HepG2 (cell line): ENCODE results near the gene CORO1C. TPM values are rescaled to one million over a fixed set of nuclear protein-coding genes. Genes with fewer than 3 reads are reported as not detected.

ENCODE experiments used
- ARID2 ChIP-seq: sonication (generic); formaldehyde crosslinking; IDR thresholded peaks from 2 replicates; pipeline ENCODE4 v1.8.1; 2022; ENCODE audit warnings: mild to moderate bottlenecking, missing genetic modification reagents, borderline replicate concordance
- ATF7-NPFF ChIP-seq: sonication (generic); formaldehyde crosslinking; IDR thresholded peaks from 2 replicates; pipeline ENCODE4 v1.8.1; 2023; ENCODE audit warnings: mild to moderate bottlenecking, low read depth, missing genetic modification reagents, moderate library complexity
- HDAC6 ChIP-seq: fragments of 200-600 bp; sonication (generic); IDR thresholded peaks from 2 replicates; pipeline ENCODE4 v1.7.0; 2017; ENCODE audit warnings: mild to moderate bottlenecking, antibody characterized with exemption, low read length, low read depth
- JARID2 ChIP-seq: sonication (generic); formaldehyde crosslinking; IDR thresholded peaks from 2 replicates; pipeline ENCODE4 v1.8.1; 2023; ENCODE audit warnings: missing genetic modification reagents, inconsistent platforms; ENCODE audit not compliant: insufficient replicate concordance
- KDM1A ChIP-seq: IDR thresholded peaks from 2 replicates; pipeline ENCODE4 v1.6.1; 2016; ENCODE audit warnings: missing compliant biosample characterization
- MEF2D ChIP-seq: sonication (generic); formaldehyde crosslinking; IDR thresholded peaks from 2 replicates; pipeline ENCODE4 v1.5.1; 2020; ENCODE audit warnings: mild to moderate bottlenecking, missing genetic modification reagents
- MEIS2 ChIP-seq: sonication (generic); formaldehyde crosslinking; IDR thresholded peaks from 2 replicates; pipeline ENCODE4 v1.9.0; 2021; ENCODE audit warnings: mild to moderate bottlenecking, missing genetic modification reagents
- ZNF30 ChIP-seq: sonication (generic); formaldehyde crosslinking; IDR thresholded peaks from 2 replicates; pipeline ENCODE4 v1.5.0; 2020; ENCODE audit warnings: mild to moderate bottlenecking, missing genetic modification reagents
- polyA plus RNA-seq, 8 experiments: library from polyadenylated mRNA; depleted of rRNA in 3 of 8; stranded (reverse) in 7 of 8; unstranded in 1 of 8; fragments of >200 nt; fragmentation: Illumina TruSeq in 4 of 8; extraction: Trizol in 4 of 8; gene quantifications; 2 replicates each; pipeline versions ENCODE4 v1.2.1 to v1.2.3, GENCODE V29; 2011 to 2016; ENCODE audit warnings: low read depth in 4 of 8, missing spikeins in 1 of 8, mixed read lengths in 1 of 8; ENCODE audit not compliant: insufficient read depth in 1 of 8
- total RNA-seq, 5 experiments: library from RNA; depleted of rRNA; stranded (reverse); fragments of >200 nt; fragmentation: Illumina TruSeq; extraction: Trizol; gene quantifications; 2 replicates each; pipeline ENCODE4 v1.2.3, GENCODE V29; 2016; ENCODE audit warnings: low read depth in 1 of 5
- TF ChIP-seq, protein P1 (sequence below), 2 experiments: fragments of 450-650 bp in 1 of 2; sonication (generic) in 1 of 2; formaldehyde crosslinking in 1 of 2; IDR thresholded peaks; 2 replicates each; pipeline versions ENCODE4 v1.6.1 to v1.8.0; 2016 to 2022; ENCODE audit warnings: antibody characterized with exemption in 1 of 2, mild to moderate bottlenecking in 1 of 2, missing genetic modification reagents in 1 of 2
- TF ChIP-seq, protein P2 (sequence below): fragments of 450-650 bp; IDR thresholded peaks from 2 replicates; pipeline ENCODE4 v1.6.1; 2017

Gene CORO1C
- total and polyA plus RNA-seq, 2 of the 13 experiments (the other 11 are each of a cell fraction or from before 2014, with no cell fraction given) = 73.7 to 131 TPM

DNA sequence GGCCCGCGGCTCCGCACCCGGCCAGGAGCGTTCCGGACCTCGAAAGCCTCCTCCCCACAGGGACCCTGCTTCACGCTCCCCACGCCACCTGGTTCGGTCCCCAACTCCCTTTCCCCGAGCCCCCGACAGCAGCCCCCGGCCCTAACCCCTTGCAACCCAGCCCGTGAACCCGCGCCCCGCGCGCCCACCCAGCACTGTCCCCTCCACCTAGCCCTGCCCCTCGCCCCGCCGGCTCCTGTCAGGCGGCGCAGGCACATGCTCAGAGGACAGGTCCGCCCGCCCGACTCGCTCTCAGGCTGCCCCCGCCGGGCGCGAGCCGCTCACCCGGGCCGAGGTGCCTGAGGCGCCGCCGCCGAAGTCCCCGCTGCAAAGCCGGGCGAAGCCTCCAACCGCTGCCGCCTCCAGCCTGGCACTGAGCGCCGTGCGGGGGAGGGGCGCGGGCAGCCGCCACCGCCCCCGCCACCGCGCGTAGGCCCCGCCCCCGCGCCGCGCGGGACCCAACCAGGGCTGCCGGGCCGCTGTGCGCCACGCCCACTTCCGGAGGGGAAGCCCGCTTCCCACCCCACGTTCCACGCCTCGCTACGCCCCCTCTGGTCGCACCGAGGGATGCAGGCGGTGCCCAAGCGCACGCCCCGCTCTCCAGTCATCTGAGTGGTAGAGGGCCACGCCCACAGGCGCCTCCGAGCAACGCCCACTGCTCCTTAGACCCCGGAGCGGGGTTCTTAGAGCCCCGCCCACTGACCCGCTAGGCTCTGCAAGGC is at the start of gene CORO1C (continued):
- TF ChIP-seq, protein P1, sequence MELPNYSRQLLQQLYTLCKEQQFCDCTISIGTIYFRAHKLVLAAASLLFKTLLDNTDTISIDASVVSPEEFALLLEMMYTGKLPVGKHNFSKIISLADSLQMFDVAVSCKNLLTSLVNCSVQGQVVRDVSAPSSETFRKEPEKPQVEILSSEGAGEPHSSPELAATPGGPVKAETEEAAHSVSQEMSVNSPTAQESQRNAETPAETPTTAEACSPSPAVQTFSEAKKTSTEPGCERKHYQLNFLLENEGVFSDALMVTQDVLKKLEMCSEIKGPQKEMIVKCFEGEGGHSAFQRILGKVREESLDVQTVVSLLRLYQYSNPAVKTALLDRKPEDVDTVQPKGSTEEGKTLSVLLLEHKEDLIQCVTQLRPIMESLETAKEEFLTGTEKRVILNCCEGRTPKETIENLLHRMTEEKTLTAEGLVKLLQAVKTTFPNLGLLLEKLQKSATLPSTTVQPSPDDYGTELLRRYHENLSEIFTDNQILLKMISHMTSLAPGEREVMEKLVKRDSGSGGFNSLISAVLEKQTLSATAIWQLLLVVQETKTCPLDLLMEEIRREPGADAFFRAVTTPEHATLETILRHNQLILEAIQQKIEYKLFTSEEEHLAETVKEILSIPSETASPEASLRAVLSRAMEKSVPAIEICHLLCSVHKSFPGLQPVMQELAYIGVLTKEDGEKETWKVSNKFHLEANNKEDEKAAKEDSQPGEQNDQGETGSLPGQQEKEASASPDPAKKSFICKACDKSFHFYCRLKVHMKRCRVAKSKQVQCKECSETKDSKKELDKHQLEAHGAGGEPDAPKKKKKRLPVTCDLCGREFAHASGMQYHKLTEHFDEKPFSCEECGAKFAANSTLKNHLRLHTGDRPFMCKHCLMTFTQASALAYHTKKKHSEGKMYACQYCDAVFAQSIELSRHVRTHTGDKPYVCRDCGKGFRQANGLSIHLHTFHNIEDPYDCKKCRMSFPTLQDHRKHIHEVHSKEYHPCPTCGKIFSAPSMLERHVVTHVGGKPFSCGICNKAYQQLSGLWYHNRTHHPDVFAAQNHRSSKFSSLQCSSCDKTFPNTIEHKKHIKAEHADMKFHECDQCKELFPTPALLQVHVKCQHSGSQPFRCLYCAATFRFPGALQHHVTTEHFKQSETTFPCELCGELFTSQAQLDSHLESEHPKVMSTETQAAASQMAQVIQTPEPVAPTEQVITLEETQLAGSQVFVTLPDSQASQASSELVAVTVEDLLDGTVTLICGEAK (IDR thresholded peaks at IDR 0.05) = no peak
- TF ChIP-seq, protein P1 (CRISPR knock-in tag; IDR thresholded peaks at IDR 0.05) = no peak
- no peak for TF ChIP-seq MEF2D (CRISPR knock-in tag)
- TF ChIP-seq HDAC6 = no peak
- no peak for TF ChIP-seq ARID2 (CRISPR knock-in tag)
- 0 out of 2 replicates have a peak, but pooled peaks have one; percentile 17 for TF ChIP-seq KDM1A (CRISPR knock-in tag)
- TF ChIP-seq JARID2 (CRISPR knock-in tag) = no peak
- no peak; the same call in 1 of the 2 replicates for TF ChIP-seq MEIS2 (CRISPR knock-in tag)
- TF ChIP-seq, protein P2, sequence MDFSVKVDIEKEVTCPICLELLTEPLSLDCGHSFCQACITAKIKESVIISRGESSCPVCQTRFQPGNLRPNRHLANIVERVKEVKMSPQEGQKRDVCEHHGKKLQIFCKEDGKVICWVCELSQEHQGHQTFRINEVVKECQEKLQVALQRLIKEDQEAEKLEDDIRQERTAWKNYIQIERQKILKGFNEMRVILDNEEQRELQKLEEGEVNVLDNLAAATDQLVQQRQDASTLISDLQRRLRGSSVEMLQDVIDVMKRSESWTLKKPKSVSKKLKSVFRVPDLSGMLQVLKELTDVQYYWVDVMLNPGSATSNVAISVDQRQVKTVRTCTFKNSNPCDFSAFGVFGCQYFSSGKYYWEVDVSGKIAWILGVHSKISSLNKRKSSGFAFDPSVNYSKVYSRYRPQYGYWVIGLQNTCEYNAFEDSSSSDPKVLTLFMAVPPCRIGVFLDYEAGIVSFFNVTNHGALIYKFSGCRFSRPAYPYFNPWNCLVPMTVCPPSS = no peak
- TF ChIP-seq ZNF30 (CRISPR knock-in tag) = no peak
- TF ChIP-seq ATF7-NPFF (CRISPR knock-in tag) = peak; percentile 53
